H1 (cell line): ENCODE data around the gene TMEM72. TPM values are rescaled to one million over a fixed set of nuclear protein-coding genes. Genes with fewer than 3 reads are reported as not detected.

Source experiments
- CHD2 ChIP-seq: IDR thresholded peaks from 2 replicates; pipeline ENCODE4 v1.6.1; 2012; ENCODE audit warnings: low read length, improper control_type of control experiment
- CTCF ChIP-seq, 3 experiments: IDR thresholded peaks; 1 replicate in 2 of 3; 2 replicates in 1 of 3; pipeline versions ENCODE4 v1.5.1 to v1.6.1; 2011; ENCODE audit warnings: low read length in 3 of 3, mild to moderate bottlenecking in 3 of 3, inconsistent platforms in 2 of 3, low read depth in 1 of 3, moderate library complexity in 1 of 3; ENCODE audit not compliant: insufficient read depth in 1 of 3; ENCODE audit errors: control extremely low read depth in 1 of 3
- E2F6 ChIP-seq: IDR thresholded peaks from 2 replicates; pipeline ENCODE4 v1.6.1; 2012; ENCODE audit warnings: inconsistent platforms
- GABPA ChIP-seq: IDR thresholded peaks from 2 replicates; pipeline ENCODE4 v1.6.1; 2011; ENCODE audit warnings: mild to moderate bottlenecking, low read length, moderate library complexity, borderline replicate concordance; ENCODE audit not compliant: insufficient read depth
- MAX ChIP-seq: IDR thresholded peaks from 2 replicates; pipeline ENCODE4 v1.6.1; 2012; ENCODE audit warnings: inconsistent platforms
- RNF2 ChIP-seq: fragments of 200-900, 300-1000 bp; sonication (generic); IDR thresholded peaks from 2 replicates; pipeline ENCODE4 v1.7.1; 2016; ENCODE audit warnings: borderline replicate concordance, low read depth, mild to moderate bottlenecking, antibody characterized with exemption, low read length; ENCODE audit not compliant: poor library complexity, severe bottlenecking; ENCODE audit errors: missing control alignments
- TAF1 ChIP-seq: IDR thresholded peaks from 2 replicates; pipeline ENCODE4 v1.6.1; 2011; ENCODE audit warnings: mild to moderate bottlenecking, low read depth, low read length
- YY1 ChIP-seq: IDR thresholded peaks from 2 replicates; pipeline ENCODE4 v1.6.1; 2011; ENCODE audit warnings: low read depth, mild to moderate bottlenecking, low read length
- polyA plus RNA-seq, 7 experiments: library from polyadenylated mRNA; depleted of rRNA in 3 of 7; stranded (reverse) in 5 of 7; unstranded in 2 of 7; fragments of >200 nt in 5 of 7; fragments of 200-250 nt in 2 of 7; gene quantifications; 1 replicate in 5 of 7; 2 replicates in 1 of 7; 4 replicates in 1 of 7; pipeline versions ENCODE4 v1.2.1 to v1.2.3, GENCODE V29; 2011 to 2013; ENCODE audit warnings: missing spikeins in 2 of 7, mixed read lengths in 2 of 7
- total RNA-seq: library from RNA; stranded (reverse); fragmentation: NEBNext Ultra II Directional; extraction: Animal tissue kit (Norgen Biotek cat#: 25700); gene quantifications from 2 replicates; pipeline ENCODE4 v1.2.1, GENCODE V29; 2021

The TMEM72 gene
- total and polyA plus RNA-seq, 2 of the 8 experiments (the other 6 are each of a cell fraction or from before 2014, with no cell fraction given) = not detected

- TF ChIP-seq YY1 (no peak), TAF1 (no peak), RNF2 (no peak), GABPA (no peak), CHD2 (no peak), CTCF (IDR thresholded peaks at IDR 0.05; ENCODE audit: control extremely low read depth in 1 of 3, insufficient read depth in 1 of 3, low read depth in 1 of 3, low read length in 3 of 3) (peak; percentile 51 to 63 (median 60)), MAX (peak; percentile 38), E2F6 (no peak)
- TF ChIP-seq, all 59 proteins: peak for 4
Observed at GRCh38 chr10:44863344-44864047, 47.6 kb upstream of the TMEM72 start (continued).
